LNCaP clone FGC (cell line): ENCODE results near the gene CFAP61.
"Not testable (repeated sequence)": the region's sequence is repeated elsewhere in the genome, so short reads cannot be mapped to it uniquely, and the experiment has no call there.

ENCODE experiments used
- DNase-seq: peaks from one replicate; pipeline ENCODE4 v3.0.0-alpha.2; 2011; ENCODE audit warnings: low read depth
- H3K4me3 ChIP-seq: 2 replicates; pipeline ENCODE4 v1.5.1; 2011; ENCODE audit warnings: mild to moderate bottlenecking, low read depth, low read length, control low read depth
- CTCF ChIP-seq: IDR thresholded peaks from 2 replicates; pipeline ENCODE4 v1.5.1; 2012; ENCODE audit warnings: mild to moderate bottlenecking; ENCODE audit not compliant: control insufficient read depth, insufficient read depth; ENCODE audit errors: extremely low read depth

The CFAP61 gene

GRCh38 chr20:20235681-20236080, 183.3 kb downstream of the CFAP61 start:
- no peak for DNase-seq
- no peak overlapping the region for H3K4me3 ChIP-seq
- no peak for TF ChIP-seq CTCF

GRCh38 chr20:20237093-20237959, 185.0 kb downstream of the CFAP61 start:
- no peak for DNase-seq
- peak; percentile 89 for TF ChIP-seq CTCF
- H3K4me3 ChIP-seq = no peak overlapping the region

DNA sequence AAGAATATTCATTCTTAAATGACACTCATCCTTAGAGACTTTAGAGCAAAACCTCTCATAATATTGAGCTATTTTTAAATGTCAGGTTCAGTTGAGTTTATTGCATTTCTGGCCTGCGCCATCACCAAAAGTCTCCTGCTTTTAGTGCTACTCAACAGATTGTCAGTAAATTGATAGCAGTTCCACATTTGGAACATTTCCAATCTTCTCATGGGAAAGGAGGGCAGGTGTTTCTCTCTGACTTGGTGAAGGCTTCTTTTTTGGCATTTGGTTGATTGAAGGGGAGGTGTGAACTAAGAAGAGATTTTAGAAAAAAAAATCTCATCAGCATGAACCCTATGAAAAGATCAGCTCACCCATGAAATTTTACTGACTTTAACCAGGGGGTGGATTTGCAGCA, 189.6 kb downstream of the CFAP61 start:
- TF ChIP-seq CTCF = no peak
- H3K4me3 ChIP-seq = no peak overlapping the region
- no peak for DNase-seq

- not testable (repeated sequence) for DNase-seq, H3K4me3 ChIP-seq
These were observed 192.1 kb downstream of the CFAP61 start for GRCh38 chr20:20244384-20244783.

- no peak for TF ChIP-seq CTCF
- H3K4me3 ChIP-seq = no peak overlapping the region
- DNase-seq = no peak
These were observed 194.8 kb downstream of the CFAP61 start for GRCh38 chr20:20246996-20247633.

GRCh38 chr20:20248620-20249200, 196.4 kb downstream of the CFAP61 start:
- no peak for DNase-seq
- no peak overlapping the region for H3K4me3 ChIP-seq
- TF ChIP-seq CTCF = no peak

- no peak overlapping the region for H3K4me3 ChIP-seq
- TF ChIP-seq CTCF = no peak
- no peak for DNase-seq
These were observed 199.0 kb downstream of the CFAP61 start for GRCh38 chr20:20251317-20251716.
